ENCODE data around the gene ABI1. TPM values are rescaled to one million over a fixed set of nuclear protein-coding genes. Genes with fewer than 3 reads are reported as not detected.

ABI1 gene
- total RNA-seq, 2 experiments from 2014 or later = 83.2 to 83.6 TPM

- no peaks in the 10 kb centered on the region for H3K9me3 ChIP-seq (ENCODE audit: control insufficient read depth in 1 of 2, insufficient read depth in 1 of 2, low read length in 2 of 2)
- no peak overlapping the region for H3K27ac Mint-ChIP-seq
- no peaks in the 10 kb centered on the region for H3K4me1 ChIP-seq (ENCODE audit: insufficient read depth, low read length)
- H3K36me3 Mint-ChIP-seq (ENCODE audit: low read depth) = peaks cover 60% of the 10 kb centered on the region
- TF ChIP-seq, protein P1, sequence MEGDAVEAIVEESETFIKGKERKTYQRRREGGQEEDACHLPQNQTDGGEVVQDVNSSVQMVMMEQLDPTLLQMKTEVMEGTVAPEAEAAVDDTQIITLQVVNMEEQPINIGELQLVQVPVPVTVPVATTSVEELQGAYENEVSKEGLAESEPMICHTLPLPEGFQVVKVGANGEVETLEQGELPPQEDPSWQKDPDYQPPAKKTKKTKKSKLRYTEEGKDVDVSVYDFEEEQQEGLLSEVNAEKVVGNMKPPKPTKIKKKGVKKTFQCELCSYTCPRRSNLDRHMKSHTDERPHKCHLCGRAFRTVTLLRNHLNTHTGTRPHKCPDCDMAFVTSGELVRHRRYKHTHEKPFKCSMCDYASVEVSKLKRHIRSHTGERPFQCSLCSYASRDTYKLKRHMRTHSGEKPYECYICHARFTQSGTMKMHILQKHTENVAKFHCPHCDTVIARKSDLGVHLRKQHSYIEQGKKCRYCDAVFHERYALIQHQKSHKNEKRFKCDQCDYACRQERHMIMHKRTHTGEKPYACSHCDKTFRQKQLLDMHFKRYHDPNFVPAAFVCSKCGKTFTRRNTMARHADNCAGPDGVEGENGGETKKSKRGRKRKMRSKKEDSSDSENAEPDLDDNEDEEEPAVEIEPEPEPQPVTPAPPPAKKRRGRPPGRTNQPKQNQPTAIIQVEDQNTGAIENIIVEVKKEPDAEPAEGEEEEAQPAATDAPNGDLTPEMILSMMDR (IDR thresholded peaks at IDR 0.05) = no peak
- no peak for DNase-seq
- intact Hi-C loops (cut with DNase I, micrococcal nuclease) = no loop called here
- H3K27ac ChIP-seq (ENCODE audit: low read depth in 1 of 2, low read length in 2 of 2) = no peak overlapping the region
- H3K4me3 Mint-ChIP-seq = no peak overlapping the region
- H3K4me1 Mint-ChIP-seq (ENCODE audit: low read depth) = peaks cover 4% of the 10 kb centered on the region
- no peaks in the 10 kb centered on the region for H3K27me3 Mint-ChIP-seq
- POLR2A ChIA-PET = no interaction called here
- H3K9me3 Mint-ChIP-seq = no peaks in the 10 kb centered on the region
- peaks cover 50% of the 10 kb centered on the region for H3K36me3 ChIP-seq (ENCODE audit: insufficient read depth, low read length)
- H3K27me3 ChIP-seq (ENCODE audit: control insufficient read depth in 1 of 2, insufficient read depth in 2 of 2, low read length in 2 of 2) = no peaks in the 10 kb centered on the region
- CTCF ChIA-PET = no interaction called here
- H3K4me3 ChIP-seq (ENCODE audit: low read length) = no peak overlapping the region
- ATAC-seq (ENCODE audit: poor library complexity) = no peak
These were observed 101.8 kb downstream of the ABI1 start for GRCh38 chr10:26759008-26759407.

DNA sequence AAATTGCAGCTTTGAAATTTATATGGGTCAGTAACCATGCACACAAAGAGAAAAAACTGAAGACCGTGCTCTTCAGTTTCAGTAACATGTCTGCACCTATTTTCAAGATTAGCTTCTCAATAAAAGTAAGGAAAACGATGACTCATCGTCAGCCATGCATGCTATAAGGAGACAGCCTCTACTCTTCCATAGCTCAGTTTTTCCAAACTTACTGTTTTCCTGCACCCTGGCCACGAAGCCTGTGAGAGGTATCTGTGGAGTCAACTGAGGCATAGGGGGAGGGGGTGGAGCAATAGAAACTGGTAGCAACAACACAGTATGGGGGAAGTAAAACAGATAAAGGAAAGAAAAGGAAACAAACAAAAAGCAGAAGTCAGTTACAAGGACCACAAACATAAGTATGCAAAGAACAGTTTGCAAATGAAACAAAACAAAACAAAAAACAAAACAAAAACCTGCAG lies 105.3 kb downstream of the ABI1 start:
- no peak for DNase-seq
- ChIA-PET CTCF (interaction anchor here (0.8 kb wide), 1 partner anchor 468 kb away, joined by 3 read pairs; no protein-coding TSS in a partner anchor), POLR2A (no interaction called here)
- peaks cover 4% of the 10 kb centered on the region for H3K4me1 Mint-ChIP-seq (ENCODE audit: low read depth)
- H3K4me1 ChIP-seq (ENCODE audit: insufficient read depth, low read length) = no peaks in the 10 kb centered on the region
- H3K4me3 Mint-ChIP-seq = no peak overlapping the region
- TF ChIP-seq, protein P1 (IDR thresholded peaks at IDR 0.05) = no peak
- H3K36me3 ChIP-seq (ENCODE audit: insufficient read depth, low read length) = peaks cover 45% of the 10 kb centered on the region
- no peak overlapping the region for H3K4me3 ChIP-seq (ENCODE audit: low read length)
- no peaks in the 10 kb centered on the region for H3K9me3 Mint-ChIP-seq
- H3K27ac ChIP-seq (ENCODE audit: low read depth in 1 of 2, low read length in 2 of 2) = no peak overlapping the region
- H3K27me3 Mint-ChIP-seq = no peaks in the 10 kb centered on the region
- no peaks in the 10 kb centered on the region for H3K9me3 ChIP-seq (ENCODE audit: control insufficient read depth in 1 of 2, insufficient read depth in 1 of 2, low read length in 2 of 2)
- intact Hi-C loops (cut with DNase I, micrococcal nuclease) = no loop called here
- ATAC-seq (ENCODE audit: poor library complexity) = no peak
- H3K36me3 Mint-ChIP-seq (ENCODE audit: low read depth) = peaks cover 72% of the 10 kb centered on the region
- peak overlapping the region; percentile 43 for H3K27ac Mint-ChIP-seq
- no peaks in the 10 kb centered on the region for H3K27me3 ChIP-seq (ENCODE audit: control insufficient read depth in 1 of 2, insufficient read depth in 2 of 2, low read length in 2 of 2)

DNA sequence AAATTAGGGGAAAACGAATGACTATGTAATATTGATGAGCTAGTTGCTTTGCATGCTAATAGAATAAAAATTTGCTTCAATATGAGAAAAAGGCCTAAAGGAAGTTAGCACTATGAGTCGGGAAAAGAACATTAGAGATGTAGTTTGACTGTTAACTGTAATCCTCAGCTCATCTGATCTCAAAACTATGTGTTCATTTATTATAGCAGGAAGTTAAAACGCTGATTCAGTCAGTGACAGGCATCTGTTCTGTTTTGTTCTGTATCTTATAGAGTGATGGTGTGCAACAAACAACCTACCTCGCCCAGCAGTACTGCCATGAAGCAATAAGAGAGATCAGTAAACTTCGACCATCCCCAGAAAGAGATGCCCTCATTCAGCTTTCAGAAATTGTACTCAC lies 114.7 kb downstream of the ABI1 start:
- peaks cover 88% of the 10 kb centered on the region for H3K36me3 Mint-ChIP-seq (ENCODE audit: low read depth)
- H3K9me3 Mint-ChIP-seq = no peaks in the 10 kb centered on the region
- DNase-seq = no peak
- CTCF ChIA-PET = interaction anchor here (1.1 kb wide), 1 partner anchor 115 kb away, joined by 4 read pairs; the partner anchor contains the start of gene ABI1
- H3K4me1 Mint-ChIP-seq (ENCODE audit: low read depth) = peaks cover 17% of the 10 kb centered on the region
- H3K4me1 ChIP-seq (ENCODE audit: insufficient read depth, low read length) = no peaks in the 10 kb centered on the region
- no peak overlapping the region for H3K27ac ChIP-seq (ENCODE audit: low read depth in 1 of 2, low read length in 2 of 2)
- H3K9me3 ChIP-seq (ENCODE audit: control insufficient read depth in 1 of 2, insufficient read depth in 1 of 2, low read length in 2 of 2) = no peaks in the 10 kb centered on the region
- H3K4me3 Mint-ChIP-seq = no peak overlapping the region
- peaks cover 62% of the 10 kb centered on the region for H3K36me3 ChIP-seq (ENCODE audit: insufficient read depth, low read length)
- H3K27ac Mint-ChIP-seq = peak overlapping the region; percentile 55
- POLR2A ChIA-PET = no interaction called here
- H3K27me3 ChIP-seq (ENCODE audit: control insufficient read depth in 1 of 2, insufficient read depth in 2 of 2, low read length in 2 of 2) = no peaks in the 10 kb centered on the region
- intact Hi-C loops (cut with DNase I, micrococcal nuclease) = no loop called here
- H3K4me3 ChIP-seq (ENCODE audit: low read length) = no peak overlapping the region
- ATAC-seq (ENCODE audit: poor library complexity) = no peak
- H3K27me3 Mint-ChIP-seq = no peaks in the 10 kb centered on the region
- TF ChIP-seq, protein P1 (IDR thresholded peaks at IDR 0.05) = no peak
